GM21786 (cell line): ENCODE results near the gene CBFB.
"Not testable (repeated sequence)": the region's sequence is repeated elsewhere in the genome, so short reads cannot be mapped to it uniquely, and the experiment has no call there.

Experiments
- ATAC-seq: cut with Tn5 transposase; IDR thresholded peaks from one replicate; pipeline ENCODE4 v1.9.1; 2021; ENCODE audit not compliant: unreplicated experiment

The CBFB gene

DNA sequence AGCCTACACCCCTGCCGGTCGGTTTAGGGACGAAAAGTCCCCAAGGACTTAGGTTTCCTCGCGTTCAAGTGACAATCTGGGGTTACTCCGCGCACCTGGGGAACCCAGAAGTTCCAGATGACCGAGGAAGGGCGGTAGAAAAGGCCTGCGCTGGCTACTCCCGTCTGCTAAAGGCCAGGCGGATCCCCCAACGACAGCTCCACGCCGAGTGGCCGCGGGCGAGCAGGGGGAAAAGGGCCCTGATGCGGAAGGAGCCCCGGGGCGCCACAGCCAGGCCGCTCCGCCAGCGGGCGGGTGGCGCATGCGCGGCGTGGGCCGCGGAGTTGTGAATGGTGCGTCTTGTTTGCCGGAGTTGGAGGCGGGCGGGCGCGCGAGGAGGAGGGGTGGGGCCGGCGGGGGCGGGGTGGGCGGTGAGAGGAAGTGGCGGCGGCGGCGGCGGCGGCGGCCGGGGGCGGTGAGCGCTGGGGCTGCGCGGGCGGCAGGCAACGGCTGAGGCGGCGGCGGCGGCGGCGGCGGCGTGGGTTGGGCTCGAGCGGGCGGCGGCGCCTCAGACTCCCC is at the start of gene CBFB:
CBFB (plus strand) TSS at position 454 of the 558 bp plus-strand sequence. CDS start 259 bp downstream, outside the sequence.
- peak; percentile 77 for ATAC-seq

DNA sequence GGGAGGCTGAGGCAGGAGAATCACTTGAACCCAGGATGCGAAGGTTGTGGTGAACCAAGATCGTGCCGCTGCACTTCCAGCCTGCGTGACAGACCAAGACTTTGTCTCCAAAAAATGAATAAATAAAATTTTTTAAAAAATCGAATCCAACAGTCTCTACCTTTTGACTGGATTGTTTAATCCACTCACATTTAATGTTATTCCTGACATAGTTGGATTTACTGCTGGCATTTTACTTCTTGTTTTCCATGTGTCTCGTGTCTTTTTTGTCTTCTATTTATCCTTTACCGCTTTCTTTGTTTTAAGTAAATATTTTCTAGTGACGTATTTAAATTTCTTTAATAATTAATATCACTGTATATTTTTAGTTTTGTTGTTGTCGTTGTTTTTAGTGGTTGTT is 45.9 kb upstream of the CBFB start:
- ATAC-seq: no peak

DNA sequence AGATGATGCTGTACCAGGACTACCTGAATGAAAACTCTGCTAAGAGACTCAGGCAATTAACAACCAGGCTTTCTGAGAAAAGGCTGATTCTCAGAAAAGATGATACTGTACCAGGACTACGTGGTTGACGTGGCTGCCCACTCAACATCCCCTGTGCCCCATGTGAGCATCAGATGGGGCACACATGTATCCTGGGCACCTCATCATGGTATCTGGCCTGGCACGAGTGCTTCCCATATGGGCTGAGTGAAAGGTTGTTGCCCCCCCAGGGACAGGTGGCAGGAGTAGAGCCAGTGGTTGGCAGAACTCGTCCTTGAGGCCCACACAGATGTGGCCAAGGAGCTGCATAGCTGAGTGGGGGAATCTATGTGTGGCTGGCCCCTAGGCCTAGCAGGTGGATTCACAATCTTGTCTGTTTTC is 44.0 kb upstream of the CBFB start:
- ATAC-seq: no peak

DNA sequence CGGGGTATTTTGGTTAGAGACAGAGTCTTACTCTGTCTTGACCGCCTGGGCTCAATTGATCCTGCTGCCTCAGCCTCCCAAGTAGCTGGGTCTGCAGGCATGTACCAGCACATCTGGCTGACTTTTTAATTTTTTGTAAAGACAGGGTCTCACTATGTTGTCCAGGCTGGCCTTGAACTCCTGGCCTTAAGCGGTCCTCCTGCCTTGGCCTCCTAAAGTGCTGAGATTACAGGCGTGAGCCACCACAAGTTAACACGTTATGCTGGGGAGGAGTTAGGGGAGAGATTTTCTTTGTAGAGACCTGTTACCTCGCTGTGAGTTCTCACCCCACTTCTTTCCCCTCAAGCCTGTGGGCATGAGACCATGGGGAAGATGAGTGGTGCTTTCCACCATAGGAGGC is 42.4 kb upstream of the CBFB start:
- no peak for ATAC-seq

DNA sequence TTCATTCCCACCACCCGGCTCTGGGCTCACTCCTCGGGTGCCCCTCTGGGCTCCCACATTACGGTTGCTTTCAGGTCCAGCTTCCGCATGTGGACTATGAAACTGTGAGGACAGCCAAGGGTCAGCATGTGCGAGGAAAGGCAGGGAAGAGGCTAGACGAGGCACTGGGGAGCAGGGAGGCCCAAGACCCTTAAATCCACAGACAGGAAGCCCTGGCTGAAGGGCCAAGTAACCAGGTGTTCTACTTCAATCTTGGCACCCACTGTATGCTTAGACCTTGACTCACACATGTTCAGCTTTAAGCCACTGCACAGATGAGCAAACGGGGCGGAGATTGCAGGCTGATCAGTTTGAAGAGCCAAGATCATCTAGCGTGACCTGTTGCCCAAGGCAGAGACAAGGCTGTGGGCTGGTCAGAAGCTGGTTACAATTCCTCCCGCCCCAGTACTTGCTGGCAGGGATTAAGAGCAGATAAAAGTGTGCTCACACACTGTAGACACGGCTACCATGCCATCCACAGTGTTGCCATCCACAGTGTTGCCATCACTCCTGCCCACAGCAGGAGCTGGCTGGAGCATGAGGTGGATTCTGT is 40.7 kb upstream of the CBFB start, which contains the start of gene CES4A:
CES4A (plus strand) TSS at position 393 of the 592 bp plus-strand sequence; CDS start at position 577, 184 bp downstream.
- ATAC-seq: no peak

DNA sequence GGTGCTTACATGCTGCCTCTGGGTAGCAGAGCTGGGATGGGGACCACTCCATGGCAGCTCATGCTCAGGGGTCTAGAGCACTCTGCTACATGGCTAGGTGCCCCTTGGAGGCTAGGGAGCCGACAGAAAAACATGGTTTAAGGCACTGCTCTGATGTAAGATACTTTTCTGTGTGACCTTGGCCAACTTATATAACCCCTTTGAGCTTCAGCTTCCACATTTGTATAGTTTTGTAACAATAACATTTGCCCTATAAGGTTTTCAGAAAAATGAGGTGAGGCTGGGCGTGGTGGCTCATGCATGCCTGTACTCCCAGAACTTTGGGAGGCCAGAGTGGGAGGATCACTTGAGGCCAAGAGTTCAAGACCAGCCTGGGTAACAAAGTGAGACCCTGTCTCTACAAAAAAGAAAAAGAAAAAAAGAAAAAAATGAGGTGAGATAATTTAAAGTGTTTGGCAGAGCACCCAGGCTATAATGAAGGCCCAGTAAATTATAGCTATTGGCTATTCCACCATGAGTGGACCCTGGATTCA is 37.3 kb upstream of the CBFB start:
- ATAC-seq: no peak

DNA sequence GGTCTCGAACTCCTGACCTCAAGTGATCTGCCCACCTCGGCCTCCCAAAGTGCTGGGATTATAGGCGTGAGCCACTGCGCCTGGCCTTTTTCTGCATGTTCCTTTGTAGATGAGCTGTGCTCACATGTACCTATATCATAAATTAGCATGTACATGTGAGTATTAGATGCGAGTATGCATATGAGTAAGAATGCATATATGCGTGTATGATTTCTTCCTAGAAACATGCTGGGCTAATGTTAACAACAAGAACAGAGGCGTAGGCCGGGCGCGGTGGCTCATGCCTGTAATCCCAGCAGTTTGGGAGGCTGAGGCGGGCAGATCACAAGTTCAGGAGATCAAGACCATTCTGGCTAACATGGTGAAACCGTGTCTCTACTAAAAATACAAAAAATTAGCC is 35.4 kb upstream of the CBFB start:
- not testable (repeated sequence) for ATAC-seq

DNA sequence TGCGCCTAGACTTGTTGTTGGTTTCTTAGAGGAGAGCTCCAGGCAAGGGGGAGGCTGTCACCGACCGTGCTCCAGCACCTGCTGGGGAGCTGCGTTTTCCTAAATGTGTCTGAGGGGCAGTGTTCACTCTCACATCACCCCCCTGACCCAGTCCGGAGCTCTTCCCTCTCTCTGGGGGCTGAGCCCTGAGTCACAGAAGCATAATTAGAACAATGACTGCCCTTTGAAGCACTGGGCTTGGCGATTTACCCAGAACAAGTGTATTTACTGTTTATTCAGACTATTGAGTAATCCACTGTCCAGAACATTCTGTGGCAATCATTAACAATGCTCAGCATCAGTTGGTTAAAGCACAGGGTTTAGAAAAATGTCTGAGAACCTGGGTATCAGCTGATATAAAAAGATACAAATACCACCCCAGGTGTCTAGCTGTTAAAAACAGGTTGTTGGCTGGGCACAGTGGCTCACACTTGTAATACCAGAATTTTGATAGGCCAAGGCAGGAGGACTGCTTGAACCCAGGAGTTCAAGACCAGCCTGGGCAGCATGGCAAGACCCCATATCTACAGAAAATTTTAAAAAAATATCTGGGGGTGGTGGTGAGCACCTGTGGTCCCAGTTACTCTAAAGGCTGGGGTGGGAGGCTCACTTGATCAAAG is 32.5 kb upstream of the CBFB start:
- no peak for ATAC-seq

DNA sequence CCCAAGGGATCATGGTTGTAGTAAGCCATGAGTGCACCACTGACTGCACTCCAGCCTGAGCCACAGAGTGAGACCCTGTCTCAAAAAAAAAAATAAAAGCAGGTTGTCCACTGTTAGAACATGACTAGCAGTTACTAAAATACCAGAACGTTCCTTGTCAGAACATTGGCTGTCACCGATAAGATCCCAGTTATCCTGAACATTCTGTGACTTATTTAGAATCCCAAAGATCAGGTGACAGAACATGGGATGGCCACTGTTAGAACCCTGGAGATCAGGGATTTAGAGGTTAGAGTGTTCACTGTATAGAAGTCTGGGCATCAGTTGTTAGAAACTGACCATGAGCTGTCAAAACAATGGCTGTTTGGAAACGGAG is 32.0 kb upstream of the CBFB start:
- ATAC-seq: no peak

DNA sequence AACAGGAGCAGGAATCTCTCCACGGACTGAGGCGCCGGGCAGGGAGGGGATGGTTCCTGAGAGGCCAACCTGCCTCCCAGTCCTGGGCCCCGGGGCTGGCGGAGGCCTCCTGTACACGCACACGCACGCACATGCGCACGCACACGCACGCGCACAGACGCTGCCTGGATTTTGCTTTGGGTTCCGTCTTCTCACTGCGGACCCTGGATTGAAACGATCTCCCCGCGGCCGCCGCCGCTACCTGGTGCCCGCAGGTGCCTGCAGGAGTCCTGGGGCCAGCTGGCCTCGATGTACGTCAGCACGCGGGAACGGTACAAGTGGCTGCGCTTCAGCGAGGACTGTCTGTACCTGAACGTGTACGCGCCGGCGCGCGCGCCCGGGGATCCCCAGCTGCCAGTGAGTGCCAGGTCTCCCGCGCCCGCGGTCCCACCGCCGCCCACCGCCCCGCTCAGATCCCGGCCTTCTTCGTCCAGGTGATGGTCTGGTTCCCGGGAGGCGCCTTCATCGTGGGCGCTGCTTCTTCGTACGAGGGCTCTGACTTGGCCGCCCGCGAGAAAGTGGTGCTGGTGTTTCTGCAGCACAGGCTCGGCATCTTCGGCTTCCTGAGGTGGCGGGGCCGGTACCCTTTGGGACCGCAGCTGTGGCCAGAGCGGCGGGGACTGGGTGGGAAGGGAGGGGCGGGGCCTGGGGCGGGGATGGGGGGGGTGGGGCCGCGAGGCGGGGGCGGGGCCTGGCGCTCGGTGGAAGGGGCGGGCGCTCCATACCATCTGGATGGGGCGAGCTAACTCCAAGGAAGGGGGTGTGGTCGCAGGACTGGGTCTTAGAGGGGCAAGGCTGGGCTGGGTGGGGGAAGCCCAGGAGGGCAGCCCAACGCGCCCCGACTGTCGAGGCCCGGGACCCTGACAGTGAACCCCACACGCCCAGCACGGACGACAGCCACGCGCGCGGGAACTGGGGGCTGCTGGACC is 28.3 kb upstream of the CBFB start:
- ATAC-seq: no peak

DNA sequence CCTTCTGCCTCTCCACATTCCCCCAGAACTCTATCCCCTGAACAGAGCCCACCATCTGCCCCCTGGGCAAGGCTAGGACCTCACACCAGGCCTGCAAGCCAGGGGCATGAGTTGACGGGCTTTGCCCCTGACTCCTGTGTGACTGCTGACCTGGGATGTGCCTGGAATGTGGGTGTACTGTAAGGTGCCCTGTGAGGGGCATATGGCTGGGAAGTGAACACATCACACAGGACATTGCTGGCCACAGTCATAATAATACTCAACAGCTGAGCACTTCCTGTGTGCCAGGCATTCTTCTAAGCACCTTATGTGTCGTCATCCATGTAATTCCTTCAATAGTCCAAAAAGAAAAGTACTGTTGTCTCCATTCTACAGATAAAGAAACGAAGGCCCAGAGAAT is 27.2 kb upstream of the CBFB start:
- ATAC-seq: no peak

DNA sequence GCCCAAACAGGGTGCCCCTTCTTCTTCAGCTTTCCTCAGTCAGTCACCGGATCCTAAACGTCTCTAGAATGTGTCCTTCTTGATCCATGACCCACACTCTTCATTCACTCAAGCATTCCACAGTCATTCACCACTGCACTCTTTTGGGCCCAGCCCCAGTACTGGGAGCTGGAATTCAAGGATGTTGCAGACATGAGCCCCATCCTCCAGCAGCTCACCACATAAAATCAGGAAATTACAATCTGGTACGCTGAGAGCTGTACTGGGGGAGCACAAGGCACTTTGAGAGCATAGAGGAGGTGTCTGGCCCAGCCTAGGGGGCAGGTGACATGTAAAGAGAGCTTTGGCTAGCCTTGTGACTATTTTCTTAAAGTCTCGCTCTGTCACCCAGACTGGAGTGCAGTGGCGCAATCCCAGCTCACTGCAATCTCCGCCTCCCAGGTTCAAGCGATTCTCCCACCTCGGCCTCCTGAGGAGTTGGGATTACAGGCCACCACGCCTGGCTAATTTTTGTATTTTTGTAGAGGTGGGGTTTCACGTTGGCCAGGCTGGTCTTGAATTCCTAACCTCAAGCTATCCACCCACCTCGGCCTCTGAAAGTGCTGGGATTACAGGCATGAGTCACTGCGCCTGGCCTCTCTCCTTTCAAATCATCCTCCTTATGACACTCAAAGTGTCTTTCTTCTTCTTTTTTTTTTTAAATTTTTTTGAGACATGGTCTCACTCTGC is 21.9 kb upstream of the CBFB start:
- ATAC-seq: no peak

DNA sequence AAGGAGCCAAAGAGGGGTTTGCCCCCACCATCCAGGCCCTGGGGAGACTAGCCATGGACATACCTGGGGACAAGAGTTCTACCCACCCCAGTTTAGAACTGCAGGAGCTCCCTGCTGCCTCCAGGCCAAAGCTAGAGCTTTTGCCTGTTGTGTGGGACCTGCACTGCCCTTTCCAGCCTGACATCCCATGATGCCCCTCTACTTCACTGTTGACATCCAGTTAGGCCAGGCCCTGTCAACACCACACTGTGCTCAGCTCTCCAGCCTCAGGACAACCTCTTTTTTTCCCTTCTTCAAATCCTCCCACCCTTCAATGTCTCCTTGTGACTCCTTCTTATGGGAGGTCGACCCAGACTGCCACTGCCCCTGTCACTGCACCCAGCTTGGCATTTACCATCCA is 19.8 kb upstream of the CBFB start:
- ATAC-seq: no peak

DNA sequence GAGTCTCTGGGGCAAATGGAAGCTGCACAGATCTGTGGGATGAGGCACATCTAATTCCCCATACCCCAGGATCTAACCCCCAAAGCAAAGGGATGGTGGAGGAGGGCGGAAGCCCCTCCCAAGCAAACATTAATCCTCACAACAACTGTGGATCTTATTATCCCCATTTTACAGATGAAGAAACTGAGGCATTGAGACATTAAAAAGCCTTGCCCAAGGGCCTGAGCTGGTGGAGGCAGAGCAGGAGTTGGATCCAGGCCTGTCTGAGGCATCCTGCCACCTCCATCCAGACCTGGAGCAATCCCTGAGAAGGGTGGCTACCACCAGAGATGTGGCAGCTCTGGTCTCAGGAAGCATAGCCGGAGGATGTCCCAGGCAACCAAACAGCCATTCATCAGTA is 17.7 kb upstream of the CBFB start:
- ATAC-seq: no peak

DNA sequence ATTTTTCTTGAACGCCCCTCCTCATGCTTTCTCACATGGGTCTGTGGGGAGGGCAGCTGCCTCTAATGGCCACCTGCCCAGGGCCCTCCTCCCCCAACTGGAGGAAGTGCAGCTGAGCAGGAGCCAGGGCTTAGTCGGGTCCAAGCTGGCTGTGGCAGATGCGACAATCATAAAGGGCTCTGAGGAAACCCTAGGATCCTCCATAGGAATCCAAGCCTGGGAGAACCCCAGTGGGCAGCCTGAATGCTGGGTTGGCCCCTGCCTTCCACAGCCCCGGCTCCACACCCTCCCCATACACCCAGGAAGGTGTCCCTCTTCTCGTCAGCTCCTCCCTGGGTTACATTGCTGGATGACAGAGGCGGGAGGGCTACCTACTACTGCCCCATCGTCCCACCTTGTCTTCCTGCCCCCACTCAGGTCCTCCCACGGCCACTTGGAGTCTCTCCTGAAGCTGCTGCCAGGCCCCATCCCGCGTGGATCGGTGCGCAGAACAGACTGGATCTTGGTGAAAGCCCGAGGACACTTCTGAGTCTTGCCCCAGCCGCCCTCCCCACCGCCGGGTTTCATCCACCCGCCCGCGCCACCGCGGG is 15.6 kb upstream of the CBFB start:
- no peak for ATAC-seq

DNA sequence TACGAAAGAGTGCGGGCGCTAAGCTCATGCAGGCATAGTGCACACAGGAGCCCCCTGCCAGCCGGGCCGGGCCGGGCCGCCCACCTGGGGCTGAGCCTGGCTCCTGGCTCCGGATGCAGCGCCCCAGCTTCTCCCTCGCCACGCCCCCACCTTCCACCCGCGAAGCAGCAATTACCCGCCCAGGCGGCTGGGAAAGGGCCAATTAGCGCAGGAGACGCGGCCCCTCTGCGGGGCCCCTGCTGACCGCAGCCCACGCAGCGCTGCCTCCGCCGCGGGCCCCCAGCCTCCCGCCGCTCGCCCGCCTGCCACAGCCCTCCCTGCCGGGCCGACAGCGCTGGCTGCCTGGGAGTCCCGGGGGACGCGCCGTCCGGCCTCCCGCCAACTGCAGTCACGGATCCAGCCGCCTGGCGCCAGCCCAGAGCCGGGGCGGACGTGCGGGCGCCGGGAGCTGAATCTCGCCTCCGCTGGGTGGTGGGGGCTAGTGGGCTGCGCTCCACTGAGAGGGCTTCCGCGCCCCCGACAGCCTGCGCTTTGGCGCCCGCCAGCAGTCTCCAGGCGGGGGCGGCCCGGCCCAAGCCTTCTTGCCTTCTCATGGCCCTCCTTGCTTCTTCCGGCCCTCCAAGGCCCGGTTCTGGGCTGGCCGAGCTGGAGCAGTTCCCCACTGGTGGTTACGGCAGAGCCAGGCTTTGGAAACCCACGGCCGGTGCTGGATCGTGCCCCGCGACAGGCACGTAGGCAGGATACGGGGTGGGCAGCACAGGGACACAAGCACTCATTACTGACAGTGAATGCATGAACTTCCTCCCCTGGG is 14.9 kb upstream of the CBFB start:
- ATAC-seq: no peak

DNA sequence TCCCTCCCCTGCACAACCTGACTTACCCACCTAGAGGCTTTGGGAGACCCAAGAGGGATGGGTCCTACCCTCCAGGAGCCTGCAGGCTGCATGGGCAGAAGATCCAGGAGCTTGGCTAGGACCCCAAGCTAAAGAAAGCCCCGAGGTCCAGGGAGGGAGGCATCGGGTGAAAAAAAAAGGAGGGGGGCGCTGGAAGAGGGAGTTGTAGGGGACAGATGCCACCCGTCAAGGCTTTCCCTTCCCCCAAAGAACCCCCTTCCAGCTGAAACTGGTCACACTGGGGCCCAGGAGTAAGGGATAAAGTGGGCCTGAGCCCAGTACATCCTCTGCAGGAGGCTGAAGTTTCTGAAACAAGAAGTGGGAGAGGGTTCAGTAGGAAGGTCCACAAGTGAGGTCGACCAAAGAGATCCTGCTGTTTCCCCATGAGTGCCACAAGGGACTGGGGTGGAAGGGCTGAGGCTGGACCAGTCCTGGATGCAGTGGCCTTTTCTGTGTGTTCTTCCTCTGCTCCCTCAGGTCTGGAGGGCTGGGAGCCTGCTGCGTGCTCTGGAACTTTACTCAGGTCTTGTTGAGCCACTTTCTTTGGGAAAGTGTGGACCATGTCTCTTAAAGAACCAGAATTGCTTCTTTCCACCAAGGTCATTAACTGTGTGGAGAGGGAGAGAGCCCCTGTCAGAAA is 14.2 kb upstream of the CBFB start:
- no peak for ATAC-seq

DNA sequence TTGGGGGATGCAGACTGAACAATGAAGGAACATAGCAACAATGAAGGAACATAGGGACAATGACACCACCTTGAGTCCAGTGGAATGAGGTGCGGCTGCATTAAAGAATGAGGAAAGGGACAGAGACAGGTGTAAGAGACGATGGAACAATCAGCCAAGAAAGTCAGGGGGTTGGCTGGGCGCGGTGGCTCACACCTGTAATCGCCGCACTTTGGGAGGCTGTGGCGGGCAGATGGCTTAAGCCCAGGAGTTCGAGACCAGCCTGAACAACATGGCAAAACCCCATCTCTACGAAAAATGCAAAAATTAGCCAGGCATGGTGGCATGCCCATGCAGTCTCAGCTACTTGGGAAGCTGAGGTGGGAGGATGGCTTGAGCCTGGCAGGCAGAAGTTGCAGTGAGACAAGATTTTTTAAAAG is 13.6 kb upstream of the CBFB start:
- no peak for ATAC-seq

DNA sequence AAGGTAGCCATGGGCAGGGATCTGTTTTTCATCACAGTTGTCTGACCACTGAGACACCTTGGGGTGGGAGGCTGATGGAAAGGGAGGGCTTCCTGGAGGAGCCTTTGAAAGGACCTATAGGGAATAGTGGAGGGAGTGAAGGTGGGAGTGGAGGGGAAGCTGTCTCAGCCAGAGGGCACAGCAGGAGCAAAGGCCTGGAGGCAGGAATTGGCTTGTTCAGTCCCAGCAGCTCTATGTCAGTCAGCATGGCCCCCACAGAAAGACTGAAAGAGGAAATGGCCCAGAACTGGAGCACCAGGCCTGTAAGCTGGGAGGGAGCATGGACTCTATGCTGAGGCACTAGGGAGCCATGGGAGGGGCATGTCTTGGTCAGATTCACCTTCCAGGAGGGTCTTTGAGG is 12.8 kb upstream of the CBFB start:
- no peak for ATAC-seq
